Endothelial cell of umbilical vein (primary cell): ENCODE results near the gene C2. TPM values are rescaled to one million over a fixed set of nuclear protein-coding genes. Genes with fewer than 3 reads are reported as not detected.

Experiments used
- BruUV-seq: library from RNA; stranded (reverse); fragments of 400-500 nt; replicated peaks from 2 replicates; lab custom pipeline; 2021; lab: Mats Ljungman, UMichigan
- CTCF ChIA-PET: fragments of 300-600, 350-600 bp; sonication (Branson Sonifier 250); formaldehyde crosslinking; loops from one replicate; lab custom pipeline; 2021; ENCODE audit warnings: antibody characterized with exemption, inconsistent platforms; lab: Charles Lee
- POLR2A ChIA-PET: fragments of 300-600, 350-600 bp; sonication (Branson Sonifier 250); formaldehyde crosslinking; loops from one replicate; lab custom pipeline; 2021; ENCODE audit warnings: antibody characterized with exemption, inconsistent platforms; lab: Charles Lee
- DNase-seq: peaks from one replicate; pipeline ENCODE4 v3.0.0-alpha.2; 2011; ENCODE audit warnings: low read depth, low spot score
- FAIRE-seq: peaks from 2 replicates; lab custom pipeline; 2011; peaks lifted over from hg19 to GRCh38; lab: Jason Lieb, UNC
- H2AFZ ChIP-seq: 2 replicates; pipeline ENCODE4 v1.6.0; 2012; ENCODE audit warnings: low read depth, low read length, control low read depth, inconsistent platforms
- H3K27ac ChIP-seq: 2 replicates; pipeline ENCODE4 v1.5.1; 2011; ENCODE audit warnings: low read depth, mild to moderate bottlenecking, control low read depth, low read length, moderate library complexity; ENCODE audit not compliant: insufficient read depth
- H3K27me3 ChIP-seq, 2 experiments: 2 replicates each; pipeline versions ENCODE4 v1.6.0 to v1.6.1; 2011; ENCODE audit warnings: low read length in 2 of 2, mixed read lengths in 1 of 2; ENCODE audit not compliant: control insufficient read depth in 2 of 2, insufficient read depth in 2 of 2
- H3K36me3 ChIP-seq, 2 experiments: 2 replicates in 1 of 2; 3 replicates in 1 of 2; pipeline ENCODE4 v1.5.1; 2011; ENCODE audit warnings: low read length in 2 of 2, mild to moderate bottlenecking in 1 of 2, moderate library complexity in 1 of 2; ENCODE audit not compliant: control insufficient read depth in 2 of 2, insufficient read depth in 2 of 2; ENCODE audit errors: extremely low read depth in 1 of 2
- H3K4me1 ChIP-seq: 3 replicates; pipeline ENCODE4 v1.5.1; 2011; ENCODE audit warnings: mild to moderate bottlenecking, low read length; ENCODE audit not compliant: control insufficient read depth, insufficient read depth; ENCODE audit errors: extremely low read depth
- H3K4me2 ChIP-seq: 2 replicates; pipeline ENCODE4 v1.6.1; 2011; ENCODE audit warnings: low read length, control low read depth, mixed read lengths; ENCODE audit not compliant: insufficient read depth
- H3K4me3 ChIP-seq, 3 experiments: fragments of 200-600 bp in 1 of 3; sonication (generic), shearing (Covaris generic) in 1 of 3; replicated peaks in 1 of 3; 2 replicates each; pipeline ENCODE4 v1.5.1; 2011 to 2016; ENCODE audit warnings: control low read depth in 3 of 3, low read length in 3 of 3, mild to moderate bottlenecking in 2 of 3, inconsistent platforms in 1 of 3, low read depth in 1 of 3, moderate library complexity in 1 of 3; ENCODE audit not compliant: insufficient read depth in 1 of 3
- H3K79me2 ChIP-seq: 2 replicates; pipeline ENCODE4 v1.6.0; 2012; ENCODE audit warnings: low read length, inconsistent platforms; ENCODE audit not compliant: control insufficient read depth, insufficient read depth
- H3K9ac ChIP-seq: replicated peaks from 2 replicates; pipeline ENCODE3; 2011; ENCODE audit warnings: low read length, control low read depth; ENCODE audit not compliant: insufficient read depth; ENCODE audit errors: extremely low read depth
- H3K9me1 ChIP-seq: replicated peaks from 3 replicates; pipeline ENCODE4 v1.6.0; 2011; ENCODE audit warnings: mild to moderate bottlenecking, low read length; ENCODE audit not compliant: control insufficient read depth, insufficient read depth; ENCODE audit errors: extremely low read depth
- H3K9me3 ChIP-seq: replicated peaks from 2 replicates; pipeline ENCODE4 v1.5.1; 2012; ENCODE audit warnings: low read length, inconsistent platforms; ENCODE audit not compliant: control insufficient read depth, insufficient read depth
- H4K20me1 ChIP-seq: replicated peaks from 2 replicates; pipeline ENCODE3; 2011; ENCODE audit warnings: mild to moderate bottlenecking, low read length; ENCODE audit not compliant: control insufficient read depth, insufficient read depth; ENCODE audit errors: extremely low read depth
- EZH2 ChIP-seq: IDR thresholded peaks from 2 replicates; pipeline ENCODE4 v1.6.1; 2012; ENCODE audit warnings: borderline replicate concordance, low read depth, mild to moderate bottlenecking, moderate library complexity, low read length, inconsistent platforms; ENCODE audit not compliant: severe bottlenecking
- FOS ChIP-seq: IDR thresholded peaks from 2 replicates; pipeline ENCODE4 v1.6.1; 2011; ENCODE audit warnings: mild to moderate bottlenecking, low read length, moderate library complexity, borderline replicate concordance; ENCODE audit not compliant: insufficient read depth
- GATA2 ChIP-seq: IDR thresholded peaks from 2 replicates; pipeline ENCODE4 v1.7.0; 2011; ENCODE audit warnings: low read depth, mild to moderate bottlenecking, moderate library complexity, mixed read lengths, low read length; ENCODE audit not compliant: insufficient read length, insufficient read depth
- JUN ChIP-seq: IDR thresholded peaks from 2 replicates; pipeline ENCODE4 v1.6.1; 2011; ENCODE audit warnings: borderline replicate concordance, low read depth; ENCODE audit not compliant: insufficient read length, insufficient read depth
- MYC ChIP-seq: IDR thresholded peaks from one replicate; pipeline ENCODE4 v1.6.1; 2011; ENCODE audit warnings: mild to moderate bottlenecking, low read depth, low read length
- POLR2A ChIP-seq: IDR thresholded peaks from 2 replicates; pipeline ENCODE4 v1.6.1; 2012; ENCODE audit warnings: low read depth, mild to moderate bottlenecking, control low read depth, low read length
- POLR2AphosphoS5 ChIP-seq: IDR thresholded peaks from 2 replicates; pipeline ENCODE4 v1.6.1; 2012; ENCODE audit warnings: low read depth, mild to moderate bottlenecking, control low read depth, low read length, moderate library complexity; ENCODE audit not compliant: insufficient read depth
- dilution Hi-C: fragments of 300-500 bp; cut with MboI; formaldehyde crosslinking; loops from one replicate; pipeline ENCODE4 v1.15.0; 2019; ENCODE audit warnings: low sequenced_read_pairs; ENCODE audit not compliant: extremely low pct_ligation_motif_present
- intact Hi-C: fragments of 100-400 bp; cut with micrococcal nuclease; formaldehyde crosslinking; loops from one replicate; pipeline ENCODE4 v1.10.0; 2022
- polyA plus RNA-seq, 4 experiments: library from polyadenylated mRNA; depleted of rRNA in 3 of 4; stranded (reverse) in 3 of 4; unstranded in 1 of 4; fragments of >200 nt; gene quantifications; 2 replicates each; pipeline versions ENCODE4 v1.2.1 to v1.2.3, GENCODE V29; 2011 to 2012; ENCODE audit warnings: missing spikeins in 1 of 4
- total RNA-seq: library from RNA; stranded (reverse); gene quantifications from 2 replicates; pipeline ENCODE4 v1.2.3, GENCODE V29; 2021
- TF ChIP-seq, protein P1 (sequence below), 2 donors: IDR thresholded peaks; 1 replicate in 1 of 2; 2 replicates in 1 of 2; pipeline ENCODE4 v1.5.1; 2011; ENCODE audit warnings: low read length in 2 of 2, mild to moderate bottlenecking in 2 of 2, moderate library complexity in 2 of 2, control low read depth in 1 of 2, inconsistent platforms in 1 of 2, low read depth in 1 of 2; ENCODE audit not compliant: insufficient read depth in 1 of 2; ENCODE audit errors: extremely low read depth in 1 of 2
- TF ChIP-seq, protein P2 (sequence below): IDR thresholded peaks from 2 replicates; pipeline ENCODE4 v1.6.1; 2011; ENCODE audit not compliant: insufficient read depth, insufficient read length

The C2 gene
- total and polyA plus RNA-seq, 2 donors (not counting 3 experiments of a cell fraction or from before 2014, with no cell fraction given): 0.60 TPM; not detected in 1

DNA sequence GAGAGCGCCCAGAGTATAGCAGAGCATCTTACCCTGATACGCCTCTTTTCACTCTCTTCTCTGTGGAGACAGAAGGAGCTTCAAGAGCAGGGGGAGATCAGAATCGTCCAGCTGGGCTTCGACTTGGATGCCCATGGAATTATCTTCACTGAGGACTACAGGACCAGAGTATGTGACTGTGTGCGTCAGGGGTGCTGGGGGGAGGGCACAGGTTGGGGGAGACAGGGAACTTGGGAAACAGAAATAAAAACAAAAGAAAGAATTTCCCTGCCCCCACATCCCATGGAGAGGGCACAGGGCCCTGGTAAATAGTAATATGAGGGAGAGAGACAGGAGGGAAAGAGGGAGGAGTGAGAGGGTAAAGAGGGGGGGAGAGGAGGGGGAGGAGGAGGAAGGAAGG lies 51.3 kb downstream of the C2 start:
- no peak overlapping the region for H3K27ac ChIP-seq
- no peak overlapping the region for H3K4me2 ChIP-seq
- no peaks in the 10 kb centered on the region for H3K4me1 ChIP-seq
- DNase-seq (no peak), FAIRE-seq (no peak)
- CTCF ChIA-PET: interaction anchor here (2.4 kb wide), 1 partner anchor 26 kb away, joined by 9 read pairs; no protein-coding TSS in a partner anchor
- H3K79me2 ChIP-seq: no peaks in the 10 kb centered on the region
- no peaks in the 10 kb centered on the region for H3K9me3 ChIP-seq
- peaks cover 0 to 10% of the 10 kb centered on the region in 2 experiments for H3K36me3 ChIP-seq
- no peaks in the 10 kb centered on the region for H3K9me1 ChIP-seq
- no TSS peak for BruUV-seq
- no peak overlapping the region for H3K4me3 ChIP-seq
- no peak overlapping the region for H3K9ac ChIP-seq
- TF ChIP-seq EZH2: no peak
- no peak for TF ChIP-seq FOS
- TF ChIP-seq, protein P1, sequence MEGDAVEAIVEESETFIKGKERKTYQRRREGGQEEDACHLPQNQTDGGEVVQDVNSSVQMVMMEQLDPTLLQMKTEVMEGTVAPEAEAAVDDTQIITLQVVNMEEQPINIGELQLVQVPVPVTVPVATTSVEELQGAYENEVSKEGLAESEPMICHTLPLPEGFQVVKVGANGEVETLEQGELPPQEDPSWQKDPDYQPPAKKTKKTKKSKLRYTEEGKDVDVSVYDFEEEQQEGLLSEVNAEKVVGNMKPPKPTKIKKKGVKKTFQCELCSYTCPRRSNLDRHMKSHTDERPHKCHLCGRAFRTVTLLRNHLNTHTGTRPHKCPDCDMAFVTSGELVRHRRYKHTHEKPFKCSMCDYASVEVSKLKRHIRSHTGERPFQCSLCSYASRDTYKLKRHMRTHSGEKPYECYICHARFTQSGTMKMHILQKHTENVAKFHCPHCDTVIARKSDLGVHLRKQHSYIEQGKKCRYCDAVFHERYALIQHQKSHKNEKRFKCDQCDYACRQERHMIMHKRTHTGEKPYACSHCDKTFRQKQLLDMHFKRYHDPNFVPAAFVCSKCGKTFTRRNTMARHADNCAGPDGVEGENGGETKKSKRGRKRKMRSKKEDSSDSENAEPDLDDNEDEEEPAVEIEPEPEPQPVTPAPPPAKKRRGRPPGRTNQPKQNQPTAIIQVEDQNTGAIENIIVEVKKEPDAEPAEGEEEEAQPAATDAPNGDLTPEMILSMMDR (IDR thresholded peaks at IDR 0.05; ENCODE audit: extremely low read depth in 1 of 2, insufficient read depth in 1 of 2, low read depth in 1 of 2, low read length in 2 of 2): no peak
- no peak for TF ChIP-seq MYC
- TF ChIP-seq, protein P2, sequence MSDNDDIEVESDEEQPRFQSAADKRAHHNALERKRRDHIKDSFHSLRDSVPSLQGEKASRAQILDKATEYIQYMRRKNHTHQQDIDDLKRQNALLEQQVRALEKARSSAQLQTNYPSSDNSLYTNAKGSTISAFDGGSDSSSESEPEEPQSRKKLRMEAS: no peak
- no peak for TF ChIP-seq POLR2A
- no peak for TF ChIP-seq POLR2AphosphoS5
- no peak for TF ChIP-seq GATA2
- TF ChIP-seq JUN: no peak
- H4K20me1 ChIP-seq: no peaks in the 10 kb centered on the region
- H3K27me3 ChIP-seq: no peaks in the 10 kb centered on the region
- intact Hi-C loops (no loop called here), dilution Hi-C loops (no loop called here)
- no peak overlapping the region for H2AFZ ChIP-seq
- POLR2A ChIA-PET: no interaction called here
